Prostate gland (tissue), 2 donors: ENCODE results near the gene JAKMIP1.

ENCODE experiments used
- CTCF ChIP-seq, 4 experiments: fragments of 200-600 bp in 2 of 4; fragments of 450-650 bp in 2 of 4; sonication (generic) in 2 of 4; IDR thresholded peaks; 1 replicate in 3 of 4; 2 replicates in 1 of 4; pipeline ENCODE4 v1.5.1; 2016 to 2019; ENCODE audit warnings: antibody characterized with exemption in 4 of 4, mild to moderate bottlenecking in 2 of 4, moderate library complexity in 2 of 4
- POLR2A ChIP-seq: fragments of 450-650 bp; IDR thresholded peaks from one replicate; pipeline ENCODE4 v1.6.1; 2016; ENCODE audit warnings: antibody characterized with exemption, mild to moderate bottlenecking
- POLR2AphosphoS5 ChIP-seq: sonication (generic); formaldehyde crosslinking; IDR thresholded peaks from one replicate; pipeline ENCODE4 v1.6.1; 2017; ENCODE audit warnings: antibody characterized with exemption

DNA sequence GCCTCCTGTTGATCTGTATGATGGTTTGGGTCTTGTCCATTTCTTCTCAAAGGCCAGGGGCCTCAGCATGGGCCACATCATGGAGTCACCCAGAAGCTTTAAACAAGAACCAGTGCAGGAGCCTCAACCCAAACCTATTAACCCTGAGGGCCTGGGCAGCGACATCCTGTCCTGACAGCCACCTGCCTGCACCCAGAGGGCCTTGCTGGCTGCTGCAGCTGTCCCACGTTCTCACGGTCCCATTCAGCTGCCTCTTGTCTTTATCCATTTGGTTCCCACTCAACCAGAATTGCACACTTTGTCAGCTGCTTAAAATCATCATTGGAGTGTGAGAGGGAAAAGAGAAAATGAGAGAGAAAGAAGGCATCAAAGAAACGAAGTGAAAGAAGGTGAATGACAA lies 203.7 kb downstream of the JAKMIP1 start:
- TF ChIP-seq POLR2A: no peak
- TF ChIP-seq CTCF (IDR thresholded peaks at IDR 0.05): no peak
- no peak for TF ChIP-seq POLR2AphosphoS5
